GM04504 (cell line): ENCODE measurements around the gene STARD9.
"Not testable (repeated sequence)": the region's sequence is repeated elsewhere in the genome, so short reads cannot be mapped to it uniquely, and the experiment has no call there.

Source experiments
- DNase-seq: peaks from one replicate; pipeline ENCODE4 v3.0.0-alpha.2; 2012; ENCODE audit warnings: low read depth

STARD9 gene

GRCh38 chr15:42729409-42729808, 154.0 kb downstream of the STARD9 start:
- DNase-seq, result no peak

DNA sequence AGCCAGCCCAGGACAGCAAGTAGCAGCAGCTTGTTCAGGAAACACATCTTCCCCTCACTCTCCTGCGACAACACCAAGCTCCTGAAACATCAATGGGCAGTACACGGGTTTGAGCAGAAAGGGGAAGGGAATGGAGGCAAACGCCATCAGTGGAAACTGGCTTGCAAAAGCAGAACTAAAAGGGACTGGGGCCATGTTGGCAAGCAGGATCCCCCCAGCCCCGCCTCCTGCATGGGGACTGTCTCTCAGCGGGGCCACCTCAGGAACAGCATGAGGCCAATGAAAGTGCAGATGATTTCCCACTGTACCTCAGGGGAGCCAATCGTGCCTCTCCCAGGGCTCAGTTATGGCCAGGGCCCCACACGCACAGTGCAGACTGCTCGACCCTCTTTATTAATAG, 154.7 kb downstream of the STARD9 start:
- DNase-seq, result no peak

- no peak for DNase-seq
Measured at GRCh38 chr15:42730536-42730935, 155.1 kb downstream of the STARD9 start.

- DNase-seq, result no peak
Measured at GRCh38 chr15:42731461-42731860, 156.1 kb downstream of the STARD9 start.

DNA sequence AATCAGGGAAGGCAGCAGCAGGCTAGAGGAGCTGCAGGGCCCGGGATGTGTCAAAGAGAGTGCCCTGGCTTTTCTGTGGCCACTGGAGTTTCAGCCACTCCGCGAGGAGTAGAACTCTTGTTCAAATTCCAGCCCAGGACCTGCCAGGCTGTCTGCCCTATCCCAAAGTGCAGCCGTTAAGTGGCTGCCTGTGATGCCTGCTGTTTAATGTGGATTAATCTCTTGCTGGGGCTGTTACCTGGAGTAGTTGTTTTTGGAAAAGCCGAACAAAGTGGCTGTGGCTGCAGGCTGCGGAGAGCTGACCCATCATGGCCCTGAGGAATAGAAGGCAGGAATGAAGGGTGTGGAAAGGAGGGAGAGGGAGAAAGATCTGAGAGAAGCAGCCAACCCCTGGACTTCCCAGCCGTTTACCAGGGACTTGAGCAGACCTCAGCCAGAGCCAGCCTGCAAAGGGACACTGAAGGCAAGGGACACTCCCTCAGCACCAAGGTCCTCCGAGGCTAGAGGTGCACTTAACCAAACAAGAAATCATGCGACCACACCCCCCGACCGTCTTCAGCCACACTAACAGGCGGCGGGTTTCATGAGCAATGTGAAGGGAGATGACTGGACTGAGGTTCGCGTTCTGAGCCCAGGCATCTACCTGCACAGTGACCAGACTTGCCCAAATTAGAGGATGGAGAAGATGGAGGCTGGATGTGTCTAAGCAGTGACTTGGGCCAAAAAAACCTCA, 156.9 kb downstream of the STARD9 start:
- DNase-seq, result no peak

GRCh38 chr15:42733027-42733426, 157.6 kb downstream of the STARD9 start:
- no peak for DNase-seq

GRCh38 chr15:42734076-42734672, 158.8 kb downstream of the STARD9 start:
- DNase-seq, result no peak

DNA sequence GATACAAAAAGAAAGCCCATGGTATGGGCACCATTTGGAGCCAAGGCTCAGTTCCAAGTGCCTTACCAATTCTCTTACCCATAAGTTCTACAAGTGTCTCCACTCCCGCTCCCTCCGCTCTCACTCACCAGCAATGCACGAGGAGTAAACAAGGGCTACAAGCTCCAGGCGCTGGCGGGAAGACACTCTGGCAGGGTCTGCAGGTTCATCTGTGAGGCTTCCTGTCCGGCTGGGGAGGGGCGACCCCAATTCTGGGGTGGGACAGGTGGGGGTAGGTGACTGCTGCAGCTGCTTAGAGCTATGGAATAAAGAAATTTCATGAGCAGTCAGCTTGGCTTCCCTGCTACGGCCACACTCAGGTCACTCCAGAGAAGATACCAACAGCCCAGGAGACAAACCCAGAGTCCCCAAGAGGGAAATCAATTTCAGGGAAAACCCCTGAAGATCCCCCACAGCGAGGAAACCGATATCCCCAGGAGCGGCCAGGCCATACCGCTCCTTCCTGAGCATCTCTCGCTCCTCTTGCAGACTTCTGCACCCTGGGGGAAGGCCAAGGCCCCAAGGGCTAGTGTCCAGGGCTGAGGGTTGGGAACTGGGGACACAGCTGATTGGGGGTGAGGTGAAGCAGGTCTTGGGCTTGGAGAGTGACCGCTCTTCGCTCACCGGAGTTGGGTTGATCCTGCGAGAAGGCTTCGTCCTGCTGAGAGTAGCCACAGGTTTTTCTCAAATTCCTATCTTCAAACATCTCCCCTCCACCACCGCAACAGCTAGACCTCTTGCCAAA, 160.2 kb downstream of the STARD9 start:
- no peak for DNase-seq

- no peak for DNase-seq
Measured at GRCh38 chr15:42736178-42736792, 160.9 kb downstream of the STARD9 start.

GRCh38 chr15:42736793-42737528, 161.6 kb downstream of the STARD9 start, which contains the start of gene CDAN1:
Gene CDAN1 (minus strand): TSS chr15:42737128. CDS start chr15:42737102, 26 bp downstream.
- peak; percentile 70 for DNase-seq

DNA sequence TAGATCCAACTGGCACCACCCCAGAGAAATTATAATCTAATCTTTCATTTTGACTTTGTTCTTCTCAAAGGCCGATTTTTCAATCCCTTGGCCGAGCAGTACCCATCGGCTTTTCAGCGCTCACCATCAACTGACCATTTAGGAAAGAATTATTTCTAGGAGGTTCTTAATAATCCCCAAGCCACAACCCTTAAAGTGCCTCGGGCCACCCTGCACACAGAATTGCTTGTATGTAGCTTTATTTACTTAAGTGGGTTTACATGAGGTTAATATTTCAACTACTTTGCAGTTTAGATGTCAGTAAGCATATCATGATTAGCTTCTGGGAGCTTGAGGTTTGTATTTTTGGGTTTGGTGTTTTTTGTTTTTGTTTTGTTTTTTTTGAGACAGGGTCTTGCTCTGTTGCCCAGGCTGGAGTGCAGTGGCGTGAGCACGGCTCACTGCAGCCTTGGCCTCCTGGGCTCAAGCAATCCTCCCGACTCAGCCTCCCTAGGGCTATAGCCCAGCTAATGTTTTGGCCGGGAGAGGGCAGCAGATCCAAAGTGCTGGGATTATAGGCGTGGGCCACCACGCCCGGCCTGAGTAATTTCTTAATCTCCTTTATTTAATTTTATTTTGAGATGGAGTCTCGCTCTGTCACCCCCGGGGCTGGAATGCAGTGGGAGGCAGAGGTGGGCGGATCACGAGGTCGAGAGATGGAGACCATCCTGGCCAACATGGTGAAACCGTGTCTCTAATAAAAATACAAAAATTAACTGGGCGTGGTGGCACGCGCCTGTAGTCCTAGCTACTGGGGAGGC, 162.3 kb downstream of the STARD9 start:
- no peak for DNase-seq

- no peak for DNase-seq
Measured at GRCh38 chr15:42741710-42742109, 166.3 kb downstream of the STARD9 start.

DNA sequence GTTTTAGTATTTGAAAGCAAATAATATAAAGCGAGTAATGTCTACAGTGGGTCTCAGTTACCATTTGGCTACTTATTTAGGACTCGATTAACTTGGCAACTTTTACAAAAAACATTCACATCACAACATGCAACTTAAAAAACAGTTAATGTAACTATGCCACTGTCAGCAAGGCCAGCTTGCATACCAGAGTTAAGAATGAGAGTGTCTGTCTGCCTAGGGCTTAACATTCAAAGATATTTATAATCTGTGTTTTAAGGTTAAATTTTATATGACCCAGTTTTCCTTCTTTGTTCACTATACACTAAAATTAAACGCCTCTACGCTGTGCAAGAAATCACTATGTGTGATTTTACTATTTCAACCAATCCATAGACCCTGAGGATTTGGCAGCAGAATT, 166.7 kb downstream of the STARD9 start:
- no peak for DNase-seq

GRCh38 chr15:42744195-42744594, 168.8 kb downstream of the STARD9 start:
- DNase-seq, result no peak

- DNase-seq, result no peak
Measured at GRCh38 chr15:42749266-42749665, 173.9 kb downstream of the STARD9 start.

DNA sequence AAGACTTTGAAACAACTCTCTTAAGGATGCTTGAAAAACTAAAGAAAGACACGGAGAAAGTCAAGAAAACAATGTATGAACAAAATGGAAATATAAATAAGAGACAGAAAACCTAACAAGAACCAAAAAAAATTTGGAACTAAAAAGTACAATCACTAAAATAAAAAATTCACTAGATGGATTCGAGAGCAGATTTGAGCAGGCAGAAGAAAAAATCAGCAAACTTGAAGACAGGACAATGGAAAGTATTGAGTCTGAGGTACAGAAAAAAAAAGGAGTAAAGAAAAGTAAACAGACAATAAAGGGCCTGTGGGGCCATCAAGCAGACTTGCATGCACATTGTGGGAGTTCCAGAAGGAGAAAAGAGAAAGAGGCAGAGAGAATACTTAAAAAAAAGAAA, 174.9 kb downstream of the STARD9 start:
- DNase-seq, result no peak

GRCh38 chr15:42759093-42759492, 183.7 kb downstream of the STARD9 start:
- DNase-seq, result no peak

- DNase-seq, result no peak
Measured at GRCh38 chr15:42760759-42761158, 185.4 kb downstream of the STARD9 start.

DNA sequence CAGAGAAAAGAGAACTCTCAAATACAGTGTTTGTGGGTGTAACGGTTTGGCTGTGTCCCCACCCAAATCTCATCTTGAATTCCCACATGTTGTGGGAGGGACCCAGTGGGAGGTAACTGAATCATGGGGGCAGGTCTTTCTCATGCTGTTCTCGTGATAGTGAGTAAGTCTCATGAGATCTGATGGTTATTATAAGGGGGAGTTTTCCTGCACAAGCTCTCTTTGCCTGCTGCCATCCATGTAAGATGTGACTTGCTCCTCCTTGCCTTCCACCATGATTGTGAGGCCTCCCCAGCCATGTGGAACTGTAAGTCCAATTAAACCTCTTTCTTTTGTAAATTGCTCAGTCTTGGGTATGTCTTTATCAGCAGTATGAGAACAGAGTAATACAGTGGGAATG, 186.4 kb downstream of the STARD9 start:
- DNase-seq, result not testable (repeated sequence)

- DNase-seq, result not testable (repeated sequence)
Measured at GRCh38 chr15:42764154-42764731, 188.8 kb downstream of the STARD9 start.

GRCh38 chr15:42766109-42766508, 190.7 kb downstream of the STARD9 start:
- not testable (repeated sequence) for DNase-seq
